ENCODE data around the gene LRRC8C. TPM values are rescaled to one million over a fixed set of nuclear protein-coding genes. Genes with fewer than 3 reads are reported as not detected.

The LRRC8C gene
- polyA plus RNA-seq, 1 donor: 5.0 TPM

GRCh38 chr1:89715677-89716076, 82.8 kb downstream of the LRRC8C start:
- DNase-seq: no peak
- no CpG with 5 or more reads among the region's 1 CpG for WGBS (ENCODE audit: insufficient coverage, low lambda C conversion rate)
- Histone ChIP-seq H3K27me3 (ENCODE audit: control insufficient read depth, insufficient read depth, low read length) (no peaks in the 10 kb centered on the region), H3K9me3 (ENCODE audit: control insufficient read depth, low read depth, low read length) (no peaks in the 10 kb centered on the region), H3K27ac (ENCODE audit: low read length) (no peak overlapping the region), H3K4me1 (ENCODE audit: control insufficient read depth, insufficient read depth, low read length) (no peaks in the 10 kb centered on the region), H3K36me3 (ENCODE audit: control insufficient read depth, insufficient read depth, low read length) (peaks cover 6% of the 10 kb centered on the region), H3K4me3 (ENCODE audit: low read length) (no peak overlapping the region)

- Histone ChIP-seq H3K9me3 (ENCODE audit: control insufficient read depth, low read depth, low read length) (no peaks in the 10 kb centered on the region), H3K27me3 (ENCODE audit: control insufficient read depth, insufficient read depth, low read length) (no peaks in the 10 kb centered on the region), H3K4me3 (ENCODE audit: low read length) (no peak overlapping the region), H3K4me1 (ENCODE audit: control insufficient read depth, insufficient read depth, low read length) (no peaks in the 10 kb centered on the region), H3K36me3 (ENCODE audit: control insufficient read depth, insufficient read depth, low read length) (no peaks in the 10 kb centered on the region), H3K27ac (ENCODE audit: low read length) (no peak overlapping the region)
- no peak for DNase-seq
- 75% methylated on average over 1 of the region's 5 CpGs for WGBS (ENCODE audit: insufficient coverage, low lambda C conversion rate)
Observed at GRCh38 chr1:89719502-89720306, 86.8 kb downstream of the LRRC8C start.

GRCh38 chr1:89720839-89721238, 87.9 kb downstream of the LRRC8C start:
- 86% methylated on average over 1 of the region's 1 CpG for WGBS (ENCODE audit: insufficient coverage, low lambda C conversion rate)
- Histone ChIP-seq H3K9me3 (ENCODE audit: control insufficient read depth, low read depth, low read length) (no peaks in the 10 kb centered on the region), H3K4me1 (ENCODE audit: control insufficient read depth, insufficient read depth, low read length) (no peaks in the 10 kb centered on the region), H3K36me3 (ENCODE audit: control insufficient read depth, insufficient read depth, low read length) (no peaks in the 10 kb centered on the region), H3K4me3 (ENCODE audit: low read length) (no peak overlapping the region), H3K27ac (ENCODE audit: low read length) (no peak overlapping the region), H3K27me3 (ENCODE audit: control insufficient read depth, insufficient read depth, low read length) (no peaks in the 10 kb centered on the region)
- DNase-seq: no peak

- no peaks in the 10 kb centered on the region for H3K36me3 ChIP-seq (ENCODE audit: control insufficient read depth, insufficient read depth, low read length)
- H3K27me3 ChIP-seq (ENCODE audit: control insufficient read depth, insufficient read depth, low read length): no peaks in the 10 kb centered on the region
- DNase-seq: no peak
- no peak overlapping the region for H3K27ac ChIP-seq (ENCODE audit: low read length)
- H3K4me3 ChIP-seq (ENCODE audit: low read length): no peak overlapping the region
- no peaks in the 10 kb centered on the region for H3K9me3 ChIP-seq (ENCODE audit: control insufficient read depth, low read depth, low read length)
- no CpG with 5 or more reads among the region's 3 CpGs for WGBS (ENCODE audit: insufficient coverage, low lambda C conversion rate)
- no peaks in the 10 kb centered on the region for H3K4me1 ChIP-seq (ENCODE audit: control insufficient read depth, insufficient read depth, low read length)
Observed at GRCh38 chr1:89721351-89721750, 88.4 kb downstream of the LRRC8C start.

GRCh38 chr1:89723144-89723543, 90.2 kb downstream of the LRRC8C start:
- Histone ChIP-seq H3K9me3 (ENCODE audit: control insufficient read depth, low read depth, low read length) (no peaks in the 10 kb centered on the region), H3K4me3 (ENCODE audit: low read length) (no peak overlapping the region), H3K4me1 (ENCODE audit: control insufficient read depth, insufficient read depth, low read length) (no peaks in the 10 kb centered on the region), H3K27ac (ENCODE audit: low read length) (no peak overlapping the region), H3K36me3 (ENCODE audit: control insufficient read depth, insufficient read depth, low read length) (no peaks in the 10 kb centered on the region), H3K27me3 (ENCODE audit: control insufficient read depth, insufficient read depth, low read length) (no peaks in the 10 kb centered on the region)
- WGBS (ENCODE audit: insufficient coverage, low lambda C conversion rate): no CpG with 5 or more reads among the region's 2 CpGs
- no peak for DNase-seq

GRCh38 chr1:89723863-89724262, 90.9 kb downstream of the LRRC8C start:
- H3K9me3 ChIP-seq (ENCODE audit: control insufficient read depth, low read depth, low read length): no peaks in the 10 kb centered on the region
- no peak for DNase-seq
- 72% methylated on average over 3 of the region's 6 CpGs for WGBS (ENCODE audit: insufficient coverage, low lambda C conversion rate)

GRCh38 chr1:89724369-89725010, 91.6 kb downstream of the LRRC8C start:
- WGBS (ENCODE audit: insufficient coverage, low lambda C conversion rate): 85% methylated on average over 2 of the region's 3 CpGs
- H3K9me3 ChIP-seq (ENCODE audit: control insufficient read depth, low read depth, low read length): no peaks in the 10 kb centered on the region
- DNase-seq: peak in 1 of 2 donors; percentile 9
- H3K27ac ChIP-seq (ENCODE audit: low read length): no peak overlapping the region
- H3K4me1 ChIP-seq (ENCODE audit: control insufficient read depth, insufficient read depth, low read length): no peaks in the 10 kb centered on the region
- H3K4me3 ChIP-seq (ENCODE audit: low read length): no peak overlapping the region
- no peaks in the 10 kb centered on the region for H3K36me3 ChIP-seq (ENCODE audit: control insufficient read depth, insufficient read depth, low read length)
- no peaks in the 10 kb centered on the region for H3K27me3 ChIP-seq (ENCODE audit: control insufficient read depth, insufficient read depth, low read length)

More at GRCh38 chr1:89723863-89724262, 90.9 kb downstream of the LRRC8C start:
- no peaks in the 10 kb centered on the region for H3K27me3 ChIP-seq (ENCODE audit: control insufficient read depth, insufficient read depth, low read length)
- H3K4me3 ChIP-seq (ENCODE audit: low read length): no peak overlapping the region
- no peaks in the 10 kb centered on the region for H3K4me1 ChIP-seq (ENCODE audit: control insufficient read depth, insufficient read depth, low read length)
- no peak overlapping the region for H3K27ac ChIP-seq (ENCODE audit: low read length)
- H3K36me3 ChIP-seq (ENCODE audit: control insufficient read depth, insufficient read depth, low read length): no peaks in the 10 kb centered on the region

- no peaks in the 10 kb centered on the region for H3K9me3 ChIP-seq (ENCODE audit: control insufficient read depth, low read depth, low read length)
- no peaks in the 10 kb centered on the region for H3K4me1 ChIP-seq (ENCODE audit: control insufficient read depth, insufficient read depth, low read length)
- WGBS (ENCODE audit: insufficient coverage, low lambda C conversion rate): no CpG with 5 or more reads among the region's 4 CpGs
- DNase-seq: peak; percentile 16 to 32
- H3K27me3 ChIP-seq (ENCODE audit: control insufficient read depth, insufficient read depth, low read length): no peaks in the 10 kb centered on the region
- H3K27ac ChIP-seq (ENCODE audit: low read length): no peak overlapping the region
- H3K36me3 ChIP-seq (ENCODE audit: control insufficient read depth, insufficient read depth, low read length): no peaks in the 10 kb centered on the region
- no peak overlapping the region for H3K4me3 ChIP-seq (ENCODE audit: low read length)
Observed at GRCh38 chr1:89725011-89725370, 92.1 kb downstream of the LRRC8C start.

- WGBS (ENCODE audit: insufficient coverage, low lambda C conversion rate): 81% methylated on average over 4 of the region's 4 CpGs
- H3K27ac ChIP-seq (ENCODE audit: low read length): no peak overlapping the region
- no peak overlapping the region for H3K4me3 ChIP-seq (ENCODE audit: low read length)
- no peaks in the 10 kb centered on the region for H3K36me3 ChIP-seq (ENCODE audit: control insufficient read depth, insufficient read depth, low read length)
- no peaks in the 10 kb centered on the region for H3K9me3 ChIP-seq (ENCODE audit: control insufficient read depth, low read depth, low read length)
- DNase-seq: no peak
- no peaks in the 10 kb centered on the region for H3K27me3 ChIP-seq (ENCODE audit: control insufficient read depth, insufficient read depth, low read length)
- H3K4me1 ChIP-seq (ENCODE audit: control insufficient read depth, insufficient read depth, low read length): no peaks in the 10 kb centered on the region
Observed at GRCh38 chr1:89725631-89726030, 92.7 kb downstream of the LRRC8C start.

- no peak for DNase-seq
- Histone ChIP-seq H3K36me3 (ENCODE audit: control insufficient read depth, insufficient read depth, low read length) (no peaks in the 10 kb centered on the region), H3K4me1 (ENCODE audit: control insufficient read depth, insufficient read depth, low read length) (no peaks in the 10 kb centered on the region), H3K9me3 (ENCODE audit: control insufficient read depth, low read depth, low read length) (no peaks in the 10 kb centered on the region), H3K27ac (ENCODE audit: low read length) (no peak overlapping the region), H3K27me3 (ENCODE audit: control insufficient read depth, insufficient read depth, low read length) (no peaks in the 10 kb centered on the region), H3K4me3 (ENCODE audit: low read length) (no peak overlapping the region)
- 100% methylated on average over 1 of the region's 12 CpGs for WGBS (ENCODE audit: insufficient coverage, low lambda C conversion rate)
Observed at GRCh38 chr1:89727517-89728312, 94.8 kb downstream of the LRRC8C start.

Measured in large intestine (tissue), 3 donors.